NCI-H1105 treated with DMSO at 0.1 percent for 48 hours (cell line): ENCODE measurements around the gene AXIN2.
"Not testable (repeated sequence)": the region's sequence is repeated elsewhere in the genome, so short reads cannot be mapped to it uniquely, and the experiment has no call there.

Source experiments
- DNase-seq: peaks from one replicate; lab custom pipeline; 2025; lab: John Stamatoyannopoulos, UW

Gene AXIN2

DNA sequence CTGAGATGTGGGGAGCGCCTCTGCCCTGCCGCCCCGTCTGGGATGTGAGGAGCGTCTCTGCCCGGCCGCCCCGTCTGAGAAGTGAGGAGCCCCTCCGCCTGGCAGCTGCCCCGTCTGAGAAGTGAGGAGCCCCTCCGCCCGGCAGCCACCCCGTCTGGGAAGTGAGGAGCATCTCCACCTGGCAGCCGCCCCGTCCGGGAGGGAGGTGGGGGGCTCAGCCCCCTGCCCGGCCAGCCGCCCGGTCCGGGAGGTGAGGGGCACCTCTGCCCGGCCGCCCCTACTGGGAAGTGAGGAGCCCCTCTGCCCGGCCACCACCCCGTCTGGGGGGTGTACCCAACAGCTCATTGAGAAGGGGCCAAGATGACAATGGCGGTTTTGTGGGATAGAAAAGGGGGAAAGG lies 77.0 kb downstream of the AXIN2 start:
- DNase-seq = not testable (repeated sequence)

- DNase-seq = no peak
Observed at GRCh38 chr17:65483438-65483837, 78.0 kb downstream of the AXIN2 start.

DNA sequence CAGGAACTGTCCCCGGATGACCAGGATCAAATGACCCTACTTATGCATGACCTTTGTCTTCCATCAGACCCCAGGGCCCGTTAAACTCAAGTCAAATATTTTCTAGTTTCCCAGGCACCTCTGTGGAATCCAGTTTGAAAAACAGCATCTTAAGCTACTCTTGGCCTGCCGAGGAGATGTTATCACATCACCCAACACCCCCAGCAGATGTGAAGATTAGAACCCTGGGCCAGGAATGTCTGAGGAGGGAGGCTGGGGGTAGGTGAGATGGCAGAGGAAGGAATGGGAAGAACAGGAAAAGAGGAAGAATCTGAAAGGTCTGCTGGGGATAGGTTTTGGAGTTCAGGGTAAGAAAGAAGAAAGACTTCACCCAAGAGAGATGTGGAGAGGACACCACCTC lies 79.2 kb downstream of the AXIN2 start:
- no peak for DNase-seq

DNA sequence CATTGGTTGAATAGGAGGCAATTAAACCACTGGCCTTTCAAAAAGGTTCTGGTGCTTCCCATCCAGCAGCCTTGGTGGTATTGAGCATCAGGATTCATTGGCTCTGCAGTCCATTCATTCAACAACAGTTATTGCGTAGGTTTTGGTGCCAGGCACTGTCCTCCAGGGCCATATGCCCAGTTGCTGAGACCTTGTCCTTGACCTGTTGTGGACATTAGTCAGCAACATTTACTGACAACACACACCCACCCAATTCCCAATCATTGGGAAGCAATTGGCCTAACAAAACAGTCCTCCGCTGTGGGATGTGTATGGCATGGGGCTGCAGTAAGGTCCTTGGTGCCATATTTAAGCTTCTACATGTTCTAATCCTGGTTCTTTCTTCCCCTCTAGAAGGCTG lies 82.2 kb downstream of the AXIN2 start:
- DNase-seq = no peak
